Effector memory CD8-positive, alpha-beta T cell (primary cell): ENCODE measurements around the gene ARRDC5.

ENCODE experiments used
- ATAC-seq: fragments of 150-1000 bp; cut with Tn5 transposase; replicated peaks from 2 replicates; pipeline ENCODE4 v1.10.0; 2021; ENCODE audit warnings: mild to moderate bottlenecking, moderate library complexity
- DNase-seq, 3 experiments: peaks; one replicate each; pipeline ENCODE4 v3.0.0; 2021
- H3K27ac Mint-ChIP-seq, 2 donors: one replicate each; pipeline ENCODE4 v1.8.0; 2022; ENCODE audit warnings: mild to moderate bottlenecking in 2 of 2, mixed read lengths in 2 of 2, moderate library complexity in 2 of 2
- H3K27me3 Mint-ChIP-seq, 2 donors: one replicate each; pipeline ENCODE4 v1.8.0; 2022; ENCODE audit warnings: mixed read lengths in 2 of 2
- H3K36me3 Mint-ChIP-seq: one replicate; pipeline ENCODE4 v1.8.0; 2022; ENCODE audit warnings: mild to moderate bottlenecking, moderate library complexity, mixed read lengths; ENCODE audit not compliant: insufficient read depth
- H3K4me1 Mint-ChIP-seq, 2 donors: one replicate each; pipeline ENCODE4 v1.8.0; 2022; ENCODE audit warnings: low read depth in 2 of 2, mixed read lengths in 2 of 2
- H3K4me3 Mint-ChIP-seq, 2 donors: one replicate each; pipeline ENCODE4 v1.8.0; 2022; ENCODE audit warnings: mild to moderate bottlenecking in 2 of 2, mixed read lengths in 2 of 2, moderate library complexity in 2 of 2
- H3K9me3 Mint-ChIP-seq, 2 donors: one replicate each; pipeline ENCODE4 v1.8.0; 2022; ENCODE audit warnings: mixed read lengths in 2 of 2

The ARRDC5 gene

GRCh38 chr19:4916292-4917082 is 13.8 kb upstream of the ARRDC5 start:
- H3K27ac Mint-ChIP-seq: peak overlapping the region; percentile 96
- no peaks in the 10 kb centered on the region for H3K27me3 Mint-ChIP-seq
- ATAC-seq (peak; percentile 35), DNase-seq (peak; percentile 18 to 48 (median 36))
- H3K4me1 Mint-ChIP-seq: peaks cover 37 to 42% of the 10 kb centered on the region in 2 donors
- H3K9me3 Mint-ChIP-seq: no peaks in the 10 kb centered on the region
- H3K4me3 Mint-ChIP-seq: peak overlapping the region; percentile 91 to 97
- H3K36me3 Mint-ChIP-seq: peaks cover 39% of the 10 kb centered on the region

- Mint-ChIP-seq H3K36me3 (peaks cover 38% of the 10 kb centered on the region), H3K27ac (peak overlapping the region; percentile 96), H3K9me3 (no peaks in the 10 kb centered on the region), H3K4me3 (peak overlapping the region; percentile 91 to 97), H3K27me3 (no peaks in the 10 kb centered on the region), H3K4me1 (peaks cover 44 to 53% of the 10 kb centered on the region in 2 donors)
- ATAC-seq (peak; percentile 72), DNase-seq (peak; percentile 62 to 72 (median 70))
Measured at GRCh38 chr19:4914736-4915501, 12.2 kb upstream of the ARRDC5 start.

GRCh38 chr19:4913996-4914735 is 11.5 kb upstream of the ARRDC5 start:
- H3K4me1 Mint-ChIP-seq: peaks cover 44 to 53% of the 10 kb centered on the region in 2 donors
- H3K27me3 Mint-ChIP-seq: no peaks in the 10 kb centered on the region
- peak overlapping the region; percentile 96 for H3K27ac Mint-ChIP-seq
- DNase-seq (peak; percentile 27 to 51 (median 27)), ATAC-seq (no peak)
- H3K9me3 Mint-ChIP-seq: no peaks in the 10 kb centered on the region
- H3K36me3 Mint-ChIP-seq: peaks cover 38% of the 10 kb centered on the region
- H3K4me3 Mint-ChIP-seq: peak overlapping the region; percentile 91 to 97

- DNase-seq (peak; percentile 58 to 74 (median 61)), ATAC-seq (peak; percentile 25)
- Mint-ChIP-seq H3K36me3 (peaks cover 45% of the 10 kb centered on the region), H3K27ac (peak overlapping the region; percentile 96), H3K27me3 (no peaks in the 10 kb centered on the region), H3K4me1 (peaks cover 52 to 62% of the 10 kb centered on the region in 2 donors), H3K9me3 (no peaks in the 10 kb centered on the region), H3K4me3 (peak overlapping the region; percentile 91 to 97)
Measured at GRCh38 chr19:4911786-4912672, 9.3 kb upstream of the ARRDC5 start.

- H3K4me1 Mint-ChIP-seq: peaks cover 49 to 58% of the 10 kb centered on the region in 2 donors
- peaks cover 38% of the 10 kb centered on the region for H3K36me3 Mint-ChIP-seq
- ATAC-seq (no peak), DNase-seq (no peak)
- no peaks in the 10 kb centered on the region for H3K9me3 Mint-ChIP-seq
- H3K4me3 Mint-ChIP-seq: peak overlapping the region; percentile 78 to 97
- no peaks in the 10 kb centered on the region for H3K27me3 Mint-ChIP-seq
- peak overlapping the region; percentile 79 to 96 for H3K27ac Mint-ChIP-seq
Measured at GRCh38 chr19:4911314-4911713, 8.6 kb upstream of the ARRDC5 start.

GRCh38 chr19:4910594-4911281 is 8.0 kb upstream of the ARRDC5 start:
- H3K9me3 Mint-ChIP-seq: no peaks in the 10 kb centered on the region
- no peaks in the 10 kb centered on the region for H3K27me3 Mint-ChIP-seq
- H3K4me3 Mint-ChIP-seq: peak overlapping the region; percentile 78 to 97
- H3K27ac Mint-ChIP-seq: peak overlapping the region; percentile 79 to 96
- H3K4me1 Mint-ChIP-seq: peaks cover 46 to 58% of the 10 kb centered on the region in 2 donors
- ATAC-seq (no peak), DNase-seq (no peak)
- H3K36me3 Mint-ChIP-seq: peaks cover 32% of the 10 kb centered on the region

- peak; percentile 81 for ATAC-seq
- Mint-ChIP-seq H3K4me1 (peaks cover 41 to 53% of the 10 kb centered on the region in 2 donors), H3K27me3 (no peaks in the 10 kb centered on the region)
Measured at GRCh38 chr19:4909897-4910593, 7.3 kb upstream of the ARRDC5 start.

GRCh38 chr19:4909156-4909896 is 6.6 kb upstream of the ARRDC5 start, which contains the start of gene UHRF1:
TSS of gene UHRF1 (plus strand) at chr19:4909501. CDS start at chr19:4910886, 1,385 bp downstream.
- DNase-seq: no peak
- ATAC-seq: peak; percentile 2
- H3K9me3 Mint-ChIP-seq: no peaks in the 10 kb centered on the region
- peaks cover 33% of the 10 kb centered on the region for H3K36me3 Mint-ChIP-seq
- H3K4me3 Mint-ChIP-seq: peak within 1 kb of the TSS; percentile 78 to 97
- peaks cover 36 to 46% of the 10 kb centered on the region in 2 donors for H3K4me1 Mint-ChIP-seq
- H3K27ac Mint-ChIP-seq: peak within 1 kb of the TSS; percentile 79 to 96
- H3K27me3 Mint-ChIP-seq: no peaks in the 10 kb centered on the region

More at GRCh38 chr19:4909897-4910593, 7.3 kb upstream of the ARRDC5 start:
- peak overlapping the region; percentile 78 to 97 for H3K4me3 Mint-ChIP-seq
- DNase-seq: peak; percentile 91 to 93 (median 91)
- H3K9me3 Mint-ChIP-seq: no peaks in the 10 kb centered on the region
- peak overlapping the region; percentile 79 to 96 for H3K27ac Mint-ChIP-seq
- peaks cover 30% of the 10 kb centered on the region for H3K36me3 Mint-ChIP-seq

- DNase-seq (no peak), ATAC-seq (no peak)
- Mint-ChIP-seq H3K27me3 (no peaks in the 10 kb centered on the region), H3K36me3 (peaks cover 31% of the 10 kb centered on the region), H3K9me3 (no peaks in the 10 kb centered on the region), H3K4me1 (peaks cover 31 to 40% of the 10 kb centered on the region in 2 donors), H3K4me3 (peak overlapping the region; percentile 78 to 97), H3K27ac (peak overlapping the region; percentile 77 to 86)
Measured at GRCh38 chr19:4908781-4909155, 6.1 kb upstream of the ARRDC5 start.

GRCh38 chr19:4908360-4908759 is 5.7 kb upstream of the ARRDC5 start:
- DNase-seq (no peak), ATAC-seq (no peak)
- Mint-ChIP-seq H3K27me3 (no peaks in the 10 kb centered on the region), H3K27ac (peak overlapping the region; percentile 77 to 86), H3K36me3 (peaks cover 27% of the 10 kb centered on the region), H3K4me1 (peaks cover 31 to 39% of the 10 kb centered on the region in 2 donors), H3K9me3 (no peaks in the 10 kb centered on the region), H3K4me3 (peak overlapping the region; percentile 78 to 97)

- peaks cover 26 to 30% of the 10 kb centered on the region in 2 donors for H3K4me1 Mint-ChIP-seq
- no peaks in the 10 kb centered on the region for H3K9me3 Mint-ChIP-seq
- no peak overlapping the region for H3K4me3 Mint-ChIP-seq
- H3K27me3 Mint-ChIP-seq: no peaks in the 10 kb centered on the region
- DNase-seq (no peak), ATAC-seq (no peak)
- no peak overlapping the region for H3K27ac Mint-ChIP-seq
- peaks cover 25% of the 10 kb centered on the region for H3K36me3 Mint-ChIP-seq
Measured at GRCh38 chr19:4906963-4907362, 4.3 kb upstream of the ARRDC5 start.
